B cell (primary cell): ENCODE results near the gene GNG11. TPM values are rescaled to one million over a fixed set of nuclear protein-coding genes. Genes with fewer than 3 reads are reported as not detected.

Source experiments
- ATAC-seq: fragments of 200-7000 bp; cut with Tn5 transposase; one replicate; pipeline ENCODE4 v1.10.0; 2021; ENCODE audit warnings: low read depth, mild to moderate bottlenecking, moderate number of reproducible peaks, moderate library complexity
- CTCF ChIA-PET: fragments of 350-600 bp; sonication (Branson Sonifier 250); formaldehyde crosslinking; loops from one replicate; lab custom pipeline; 2021; ENCODE audit warnings: antibody characterized with exemption, inconsistent platforms; lab: Charles Lee
- POLR2A ChIA-PET: fragments of 350-600 bp; sonication (Branson Sonifier 250); formaldehyde crosslinking; loops from one replicate; lab custom pipeline; 2021; ENCODE audit warnings: antibody characterized with exemption; lab: Charles Lee
- DNase-seq: peaks from one replicate; pipeline ENCODE4 v3.0.0; 2013
- H2AFZ ChIP-seq: 2 replicates; pipeline ENCODE4 v1.6.1; 2012; ENCODE audit warnings: mild to moderate bottlenecking, low read depth, low read length; ENCODE audit not compliant: insufficient read depth, poor library complexity, severe bottlenecking
- H3K27ac ChIP-seq, 2 donors: 1 replicate in 1 of 2; 2 replicates in 1 of 2; pipeline ENCODE4 v1.5.1; 2012 to 2013; ENCODE audit warnings: low read length in 2 of 2, mild to moderate bottlenecking in 2 of 2, moderate library complexity in 1 of 2
- H3K27me3 ChIP-seq, 4 experiments: fragments of 200-600 bp in 1 of 4; sonication (generic) in 1 of 4; replicated peaks in 1 of 4; 1 replicate in 2 of 4; 2 replicates in 2 of 4; pipeline versions ENCODE4 v1.6.1 to v1.7.0; 2013 to 2016; ENCODE audit warnings: low read length in 3 of 4, mild to moderate bottlenecking in 2 of 4, mixed read lengths in 1 of 4, moderate library complexity in 1 of 4; ENCODE audit not compliant: insufficient read depth in 4 of 4, control insufficient read depth in 3 of 4; ENCODE audit errors: control extremely low read depth in 1 of 4
- H3K36me3 ChIP-seq, 2 experiments: replicated peaks in 1 of 2; 1 replicate in 1 of 2; 2 replicates in 1 of 2; pipeline versions ENCODE4 v1.6.1 to v1.7.1; 2013; ENCODE audit warnings: low read length in 1 of 2; ENCODE audit not compliant: insufficient read depth in 2 of 2, control insufficient read depth in 1 of 2; ENCODE audit errors: control extremely low read depth in 1 of 2, extremely low read depth in 1 of 2
- H3K4me1 ChIP-seq, 2 donors: fragments of 200-600 bp in 1 of 2; sonication (generic) in 1 of 2; 1 replicate in 1 of 2; 2 replicates in 1 of 2; pipeline versions ENCODE4 v1.5.1 to v1.6.1; 2013 to 2017; ENCODE audit warnings: low read length in 2 of 2; ENCODE audit not compliant: control insufficient read depth in 2 of 2, insufficient read depth in 2 of 2
- H3K4me2 ChIP-seq: replicated peaks from 2 replicates; pipeline ENCODE3; 2012; ENCODE audit warnings: mild to moderate bottlenecking, low read depth, low read length; ENCODE audit not compliant: poor library complexity, severe bottlenecking
- H3K4me3 ChIP-seq, 5 experiments: fragments of 200-600 bp in 1 of 5; sonication (generic) in 1 of 5; 1 replicate in 3 of 5; 2 replicates in 2 of 5; pipeline versions ENCODE4 v1.5.1 to v1.7.0; 2011 to 2016; ENCODE audit warnings: low read length in 4 of 5, mild to moderate bottlenecking in 4 of 5, low read depth in 2 of 5, control low read depth in 1 of 5, moderate library complexity in 1 of 5; ENCODE audit not compliant: insufficient read depth in 1 of 5; ENCODE audit errors: control extremely low read depth in 1 of 5, extremely low read depth in 1 of 5
- H3K79me2 ChIP-seq: fragments of 200-600 bp; sonication (generic); one replicate; pipeline ENCODE4 v1.6.0; 2016; ENCODE audit warnings: low read length; ENCODE audit not compliant: control insufficient read depth, insufficient read depth
- H3K9ac ChIP-seq: fragments of 200-600 bp; sonication (generic); 2 replicates; pipeline ENCODE4 v1.6.1; 2017; ENCODE audit warnings: mild to moderate bottlenecking, low read length, moderate library complexity
- H3K9me3 ChIP-seq, 3 donors: one replicate each; pipeline versions ENCODE4 v1.6.1 to v1.7.1; 2013; ENCODE audit warnings: low read length in 2 of 3; ENCODE audit not compliant: control insufficient read depth in 2 of 3, insufficient read depth in 1 of 3; ENCODE audit errors: control extremely low read depth in 1 of 3
- H4K20me1 ChIP-seq: 2 replicates; pipeline ENCODE4 v1.6.0; 2012; ENCODE audit warnings: mild to moderate bottlenecking, low read length; ENCODE audit not compliant: insufficient read depth, control insufficient read depth, poor library complexity, severe bottlenecking
- H3K27ac Mint-ChIP-seq: one replicate; pipeline ENCODE4 v1.8.0; 2021; ENCODE audit warnings: mixed read lengths
- H3K27me3 Mint-ChIP-seq: one replicate; pipeline ENCODE4 v1.8.0; 2021; ENCODE audit warnings: mixed read lengths
- H3K4me1 Mint-ChIP-seq: one replicate; pipeline ENCODE4 v1.8.0; 2021; ENCODE audit warnings: mixed read lengths
- H3K4me3 Mint-ChIP-seq: one replicate; pipeline ENCODE4 v1.8.0; 2021; ENCODE audit warnings: mixed read lengths
- H3K9me3 Mint-ChIP-seq: one replicate; pipeline ENCODE4 v1.8.0; 2022; ENCODE audit warnings: mixed read lengths; ENCODE audit not compliant: insufficient read depth
- EZH2 ChIP-seq: IDR thresholded peaks from 2 replicates; pipeline ENCODE4 v1.6.1; 2012; ENCODE audit warnings: borderline replicate concordance, low read depth, mild to moderate bottlenecking, moderate library complexity, low read length; ENCODE audit not compliant: insufficient read depth, poor library complexity, severe bottlenecking
- WGBS: methylation state at CpG from one replicate; pipeline ENCODE4 v1.1.5; 2013; ENCODE audit warnings: missing lambda C conversion rate; ENCODE audit not compliant: insufficient coverage; 5-methylcytosine and 5-hydroxymethylcytosine counted together
- intact Hi-C: fragments of 100-400 bp; cut with micrococcal nuclease; formaldehyde crosslinking; loops from one replicate; pipeline ENCODE4 v1.10.0; 2022
- polyA plus RNA-seq: library from polyadenylated mRNA; depleted of rRNA; stranded (reverse); fragments of >200 nt; gene quantifications from 2 replicates; pipeline ENCODE4 v1.2.3, GENCODE V29; 2012
- total RNA-seq, 2 donors: library from RNA; stranded (reverse); fragments of 120-200 nt in 1 of 2; gene quantifications; 1 replicate in 1 of 2; 2 replicates in 1 of 2; pipeline versions ENCODE4 v1.2.3 to v1.2.4, GENCODE V29; 2013 to 2022
- TF ChIP-seq, protein P1 (sequence below): fragments of 200-600 bp; IDR thresholded peaks from one replicate; pipeline ENCODE4 v1.8.0; 2022; ENCODE audit warnings: antibody characterized with exemption, mild to moderate bottlenecking

The GNG11 gene
- total and polyA plus RNA-seq, 2 donors (not counting 1 experiment from before 2014, with no cell fraction given) = 0.37 to 1.7 TPM

DNA sequence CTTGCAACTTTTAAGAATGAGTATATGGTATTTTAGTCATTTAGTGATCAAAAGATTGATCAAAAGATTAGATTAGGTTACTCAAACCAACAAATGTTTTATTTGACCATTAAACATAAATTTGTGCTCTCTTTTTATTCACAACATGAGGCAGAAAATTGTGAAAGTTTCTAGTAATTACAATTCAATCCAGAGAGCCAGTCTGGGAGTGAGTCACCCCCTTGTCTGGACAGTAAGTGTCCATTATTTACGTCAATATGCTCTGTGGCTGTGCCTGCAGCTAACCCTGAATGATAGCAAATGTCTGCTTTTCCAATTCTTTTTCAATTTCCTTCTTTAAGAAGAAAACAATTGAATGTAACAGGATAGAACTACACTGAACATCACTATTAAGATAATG is 27.9 kb downstream of the GNG11 start:
- CTCF ChIA-PET = no interaction called here
- ATAC-seq (no peak), DNase-seq (no peak)
- Histone ChIP-seq H3K4me3 (no peak overlapping the region), H3K4me2 (no peak overlapping the region), H3K9ac (no peak overlapping the region), H2AFZ (no peak overlapping the region), H3K36me3 (no peaks in the 10 kb centered on the region), H4K20me1 (no peaks in the 10 kb centered on the region), H3K27ac (no peak overlapping the region), H3K79me2 (no peaks in the 10 kb centered on the region), H3K27me3 (no peaks in the 10 kb centered on the region), H3K9me3 (no peaks in the 10 kb centered on the region), H3K4me1 (no peaks in the 10 kb centered on the region)
- POLR2A ChIA-PET = no interaction called here
- 80% methylated on average over 1 of the region's 1 CpG for WGBS
- Mint-ChIP-seq H3K9me3 (no peaks in the 10 kb centered on the region), H3K4me1 (peaks cover 2% of the 10 kb centered on the region), H3K27me3 (no peaks in the 10 kb centered on the region), H3K4me3 (no peak overlapping the region), H3K27ac (no peak overlapping the region)
- intact Hi-C loops = no loop called here
- no peak for TF ChIP-seq EZH2
- TF ChIP-seq, protein P1, sequence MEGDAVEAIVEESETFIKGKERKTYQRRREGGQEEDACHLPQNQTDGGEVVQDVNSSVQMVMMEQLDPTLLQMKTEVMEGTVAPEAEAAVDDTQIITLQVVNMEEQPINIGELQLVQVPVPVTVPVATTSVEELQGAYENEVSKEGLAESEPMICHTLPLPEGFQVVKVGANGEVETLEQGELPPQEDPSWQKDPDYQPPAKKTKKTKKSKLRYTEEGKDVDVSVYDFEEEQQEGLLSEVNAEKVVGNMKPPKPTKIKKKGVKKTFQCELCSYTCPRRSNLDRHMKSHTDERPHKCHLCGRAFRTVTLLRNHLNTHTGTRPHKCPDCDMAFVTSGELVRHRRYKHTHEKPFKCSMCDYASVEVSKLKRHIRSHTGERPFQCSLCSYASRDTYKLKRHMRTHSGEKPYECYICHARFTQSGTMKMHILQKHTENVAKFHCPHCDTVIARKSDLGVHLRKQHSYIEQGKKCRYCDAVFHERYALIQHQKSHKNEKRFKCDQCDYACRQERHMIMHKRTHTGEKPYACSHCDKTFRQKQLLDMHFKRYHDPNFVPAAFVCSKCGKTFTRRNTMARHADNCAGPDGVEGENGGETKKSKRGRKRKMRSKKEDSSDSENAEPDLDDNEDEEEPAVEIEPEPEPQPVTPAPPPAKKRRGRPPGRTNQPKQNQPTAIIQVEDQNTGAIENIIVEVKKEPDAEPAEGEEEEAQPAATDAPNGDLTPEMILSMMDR = no peak

DNA sequence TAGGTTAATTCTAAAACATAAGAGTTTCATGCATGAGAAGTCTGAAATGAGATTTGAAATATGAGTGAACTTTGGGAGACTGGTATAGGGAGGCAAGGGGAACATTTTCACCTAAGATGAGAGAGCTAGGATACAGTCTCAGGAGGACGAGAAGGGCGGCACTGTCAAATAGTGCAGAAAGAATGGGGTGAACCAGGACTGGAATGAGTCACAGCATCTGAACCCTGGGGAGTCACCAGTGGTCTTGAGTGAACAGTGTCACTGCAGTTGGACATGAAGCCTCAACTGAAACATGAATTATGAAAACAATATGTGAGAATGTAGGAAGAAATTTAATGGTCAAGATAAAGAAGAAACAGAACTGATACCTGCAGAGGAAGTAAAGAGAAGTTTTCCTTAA is 33.8 kb downstream of the GNG11 start:
- ChIA-PET CTCF (no interaction called here), POLR2A (no interaction called here)
- Histone ChIP-seq H3K9ac (no peak overlapping the region), H3K9me3 (no peaks in the 10 kb centered on the region), H3K27me3 (no peaks in the 10 kb centered on the region), H3K79me2 (no peaks in the 10 kb centered on the region), H3K27ac (no peak overlapping the region), H3K4me3 (no peak overlapping the region), H4K20me1 (no peaks in the 10 kb centered on the region), H3K4me2 (no peak overlapping the region), H3K36me3 (no peaks in the 10 kb centered on the region), H3K4me1 (no peaks in the 10 kb centered on the region), H2AFZ (no peak overlapping the region)
- intact Hi-C loops = no loop called here
- no peak overlapping the region for H3K4me3 Mint-ChIP-seq
- DNase-seq (no peak), ATAC-seq (no peak)
- H3K27ac Mint-ChIP-seq = no peak overlapping the region
- no peaks in the 10 kb centered on the region for H3K4me1 Mint-ChIP-seq
- TF ChIP-seq, protein P1 = no peak
- no peak for TF ChIP-seq EZH2
- no peaks in the 10 kb centered on the region for H3K9me3 Mint-ChIP-seq
- WGBS = 67% methylated on average over 2 of the region's 2 CpGs
- no peaks in the 10 kb centered on the region for H3K27me3 Mint-ChIP-seq
